ENCODE measurements around the gene CAB39L. TPM values are rescaled to one million over a fixed set of nuclear protein-coding genes. Genes with fewer than 3 reads are reported as not detected.

CAB39L gene
- total and polyA plus RNA-seq, 2 experiments from 2014 or later: 3.3 to 4.4 TPM

GRCh38 chr13:49351871-49352270, 92.0 kb downstream of the CAB39L start (continued):
- TF ChIP-seq ZNF462 (CRISPR knock-in tag; IDR thresholded peaks at IDR 0.05): no peak

DNA sequence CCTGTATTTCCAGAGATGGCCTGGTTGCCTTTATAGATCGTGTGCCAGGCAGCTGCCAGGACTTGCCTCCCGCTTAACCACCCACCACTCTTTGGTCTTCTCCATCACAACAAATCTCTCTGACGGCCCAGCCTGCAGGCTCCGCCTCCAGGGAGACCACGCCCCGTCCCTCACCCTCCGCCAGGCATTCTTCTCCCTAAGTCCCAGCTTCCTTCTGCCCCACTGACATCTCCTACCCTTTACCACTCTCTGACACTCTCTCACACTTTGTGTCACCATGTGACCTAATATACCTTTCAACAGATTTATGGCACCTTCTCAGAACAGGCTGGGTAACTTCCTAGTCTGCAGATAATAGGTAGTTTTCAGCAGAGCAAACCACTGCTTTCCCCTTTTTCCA, 95.1 kb downstream of the CAB39L start:
- Histone ChIP-seq H3K4me2 (no peak overlapping the region), H3K4me1 (ENCODE audit: insufficient read depth) (no peaks in the 10 kb centered on the region; the same call in 1 of the 2 replicates), H3K4me3 (no peak overlapping the region), H3K79me2 (replicated peaks; ENCODE audit: insufficient read depth) (no peaks in the 10 kb centered on the region), H3F3A (replicated peaks; ENCODE audit: low read depth) (no peaks in the 10 kb centered on the region), H3K27me3 (ENCODE audit: insufficient read depth) (no peaks in the 10 kb centered on the region), H3K36me3 (ENCODE audit: insufficient read depth) (no peaks in the 10 kb centered on the region), H3K9me2 (ENCODE audit: insufficient read depth) (no peaks in the 10 kb centered on the region), H4K20me1 (replicated peaks; ENCODE audit: insufficient read depth) (no peaks in the 10 kb centered on the region), H2AFZ (peak overlapping the region; percentile 77; the same call in 1 of the 2 replicates), H3K27ac (ENCODE audit: low read depth) (no peak overlapping the region)
- Mint-ChIP-seq H3K9me3 (no peaks in the 10 kb centered on the region), H3K36me3 (ENCODE audit: low read depth) (no peaks in the 10 kb centered on the region), H3K27me3 (ENCODE audit: insufficient read depth, low read depth, poor library complexity) (peaks cover 8% of the 10 kb centered on the region), H3K4me1 (peaks cover 9% of the 10 kb centered on the region), H3K27ac (peak overlapping the region; percentile 58; the same call in 1 of the 2 replicates), H3K4me3 (no peak overlapping the region)
- ATAC-seq (peak; percentile 98), DNase-seq (ENCODE audit: low spot score) (peak; percentile 78)
- TF ChIP-seq REST (IDR thresholded peaks at IDR 0.05; ENCODE audit: unreplicated experiment): no peak
- no peak for TF ChIP-seq ZNF114 (CRISPR knock-in tag; IDR thresholded peaks at IDR 0.05)
- no peak for TF ChIP-seq ZNF331 (CRISPR knock-in tag; IDR thresholded peaks at IDR 0.05; ENCODE audit: low read depth)
- TF ChIP-seq CREB1 (CRISPR knock-in tag; IDR thresholded peaks at IDR 0.05; ENCODE audit: low read depth): no peak
- no peak for TF ChIP-seq JUNB (IDR thresholded peaks at IDR 0.05; ENCODE audit: unreplicated experiment)
- no peak for TF ChIP-seq CTCF (conservative IDR thresholded peaks at IDR 0.05; ENCODE audit: low read depth in 2 of 2)
- no peak for TF ChIP-seq EZH2 (IDR thresholded peaks at IDR 0.05; ENCODE audit: low read depth, unreplicated experiment)
- no peak for TF ChIP-seq POLR2AphosphoS5 (IDR thresholded peaks at IDR 0.05; ENCODE audit: low read depth)
- TF ChIP-seq NANOG (IDR thresholded peaks at IDR 0.05; ENCODE audit: borderline replicate concordance): no peak

All from GM23338 (cell line).